HG03039 (cell line): ENCODE results near the gene HOXB8.

ENCODE experiments used
- ATAC-seq: cut with Tn5 transposase; IDR thresholded peaks from one replicate; pipeline ENCODE4 v1.9.1; 2021; ENCODE audit warnings: mild to moderate bottlenecking, moderate library complexity; ENCODE audit not compliant: unreplicated experiment

The HOXB8 gene

GRCh38 chr17:48596735-48597527, 18.2 kb downstream of the HOXB8 start:
- no peak for ATAC-seq

GRCh38 chr17:48596000-48596734, 18.9 kb downstream of the HOXB8 start:
- no peak for ATAC-seq

- ATAC-seq, result no peak
These were observed 19.7 kb downstream of the HOXB8 start for GRCh38 chr17:48595278-48595999.

GRCh38 chr17:48594538-48595277, 20.4 kb downstream of the HOXB8 start:
- no peak for ATAC-seq

GRCh38 chr17:48593840-48594537, 21.1 kb downstream of the HOXB8 start:
- no peak for ATAC-seq

GRCh38 chr17:48593126-48593829, 21.8 kb downstream of the HOXB8 start, which contains the start of gene HOXB5:
Gene HOXB5 (minus strand): TSS chr17:48593779. CDS start chr17:48593682, 97 bp downstream.
- ATAC-seq, result no peak

- ATAC-seq, result no peak
These were observed 22.5 kb downstream of the HOXB8 start for GRCh38 chr17:48592577-48592976.

GRCh38 chr17:48592057-48592514, 23.0 kb downstream of the HOXB8 start:
- no peak for ATAC-seq

- no peak for ATAC-seq
These were observed 23.6 kb downstream of the HOXB8 start for GRCh38 chr17:48591255-48592056.

- ATAC-seq, result no peak
These were observed 24.4 kb downstream of the HOXB8 start for GRCh38 chr17:48590607-48591161.

GRCh38 chr17:48589831-48590606, 25.1 kb downstream of the HOXB8 start, which contains the start of gene HOXB3:
Gene HOXB3 (minus strand): TSS chr17:48590241. CDS start chr17:48552474, 37,767 bp downstream.
- no peak for ATAC-seq

GRCh38 chr17:48589060-48589830, 25.8 kb downstream of the HOXB8 start:
- no peak for ATAC-seq

- no peak for ATAC-seq
These were observed 26.6 kb downstream of the HOXB8 start for GRCh38 chr17:48588528-48588927.

GRCh38 chr17:48588074-48588415, 27.0 kb downstream of the HOXB8 start:
- ATAC-seq, result no peak

GRCh38 chr17:48587276-48588073, 27.6 kb downstream of the HOXB8 start:
- no peak for ATAC-seq
